ENCODE data around the gene BABAM2. TPM values are rescaled to one million over a fixed set of nuclear protein-coding genes. Genes with fewer than 3 reads are reported as not detected.

BABAM2 gene
- total RNA-seq, 1 donor, result 28.5 TPM

DNA sequence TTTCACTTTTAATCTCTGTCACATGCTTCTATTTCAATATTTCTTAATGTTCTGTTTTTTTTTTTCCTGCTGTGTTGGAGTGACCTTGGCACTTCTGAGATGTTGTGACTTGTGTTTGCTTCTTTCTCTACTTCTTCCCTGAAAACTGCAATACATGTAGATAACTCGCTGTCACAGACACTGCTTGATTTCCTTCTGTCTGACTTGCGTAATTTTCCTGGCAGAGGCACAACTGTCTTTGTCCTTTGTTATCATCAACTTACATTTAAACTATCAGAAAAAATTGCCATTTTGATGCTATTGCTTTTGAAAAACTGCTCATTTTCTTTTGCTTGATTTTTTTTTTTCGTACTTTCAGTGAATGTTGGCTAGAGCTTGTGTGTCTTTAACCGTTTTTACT is 69.0 kb downstream of the BABAM2 start:
- TF ChIP-seq, protein P1, sequence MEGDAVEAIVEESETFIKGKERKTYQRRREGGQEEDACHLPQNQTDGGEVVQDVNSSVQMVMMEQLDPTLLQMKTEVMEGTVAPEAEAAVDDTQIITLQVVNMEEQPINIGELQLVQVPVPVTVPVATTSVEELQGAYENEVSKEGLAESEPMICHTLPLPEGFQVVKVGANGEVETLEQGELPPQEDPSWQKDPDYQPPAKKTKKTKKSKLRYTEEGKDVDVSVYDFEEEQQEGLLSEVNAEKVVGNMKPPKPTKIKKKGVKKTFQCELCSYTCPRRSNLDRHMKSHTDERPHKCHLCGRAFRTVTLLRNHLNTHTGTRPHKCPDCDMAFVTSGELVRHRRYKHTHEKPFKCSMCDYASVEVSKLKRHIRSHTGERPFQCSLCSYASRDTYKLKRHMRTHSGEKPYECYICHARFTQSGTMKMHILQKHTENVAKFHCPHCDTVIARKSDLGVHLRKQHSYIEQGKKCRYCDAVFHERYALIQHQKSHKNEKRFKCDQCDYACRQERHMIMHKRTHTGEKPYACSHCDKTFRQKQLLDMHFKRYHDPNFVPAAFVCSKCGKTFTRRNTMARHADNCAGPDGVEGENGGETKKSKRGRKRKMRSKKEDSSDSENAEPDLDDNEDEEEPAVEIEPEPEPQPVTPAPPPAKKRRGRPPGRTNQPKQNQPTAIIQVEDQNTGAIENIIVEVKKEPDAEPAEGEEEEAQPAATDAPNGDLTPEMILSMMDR (IDR thresholded peaks at IDR 0.05; ENCODE audit: insufficient read depth, low read depth, low read length), result no peak
- peak; percentile 66 for DNase-seq (ENCODE audit: low read depth)
- no peak overlapping the region for H3K4me3 ChIP-seq (ENCODE audit: low read depth, low read length)

DNA sequence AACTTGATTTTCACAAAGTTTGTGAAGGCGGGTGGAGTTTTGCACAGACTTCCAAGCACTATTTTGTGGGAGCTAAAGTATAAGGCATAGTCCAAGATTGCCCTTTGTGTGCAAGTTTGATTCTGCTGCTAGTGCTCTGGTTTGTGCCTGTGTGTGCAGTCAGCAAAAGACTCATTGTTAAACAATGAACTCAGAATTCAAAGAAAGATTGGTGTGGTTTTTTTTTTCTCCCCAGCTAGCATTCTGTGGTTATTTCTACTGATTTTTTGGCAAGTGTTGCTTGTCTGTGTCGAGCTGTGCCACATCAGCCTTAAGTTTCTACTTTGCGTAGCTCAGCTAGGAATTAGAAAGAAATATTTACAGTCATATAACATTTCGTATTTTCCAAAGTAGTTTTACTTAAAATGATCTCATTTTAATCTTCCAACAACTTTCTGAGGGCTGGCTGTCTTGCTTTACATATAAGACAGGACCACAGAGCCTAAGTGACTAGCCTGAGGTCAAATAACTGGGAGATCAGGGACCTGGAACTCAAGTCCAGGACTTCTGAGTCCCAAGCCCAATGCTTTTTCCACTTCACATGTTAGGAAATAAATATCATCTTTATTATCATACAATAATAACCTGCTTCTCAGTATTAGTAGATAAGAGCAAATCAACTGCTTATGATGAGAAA is 69.8 kb downstream of the BABAM2 start:
- TF ChIP-seq, protein P1 (IDR thresholded peaks at IDR 0.05; ENCODE audit: insufficient read depth, low read depth, low read length), result no peak
- no peak overlapping the region for H3K4me3 ChIP-seq (ENCODE audit: low read depth, low read length)
- peak; percentile 78 for DNase-seq (ENCODE audit: low read depth)

DNA sequence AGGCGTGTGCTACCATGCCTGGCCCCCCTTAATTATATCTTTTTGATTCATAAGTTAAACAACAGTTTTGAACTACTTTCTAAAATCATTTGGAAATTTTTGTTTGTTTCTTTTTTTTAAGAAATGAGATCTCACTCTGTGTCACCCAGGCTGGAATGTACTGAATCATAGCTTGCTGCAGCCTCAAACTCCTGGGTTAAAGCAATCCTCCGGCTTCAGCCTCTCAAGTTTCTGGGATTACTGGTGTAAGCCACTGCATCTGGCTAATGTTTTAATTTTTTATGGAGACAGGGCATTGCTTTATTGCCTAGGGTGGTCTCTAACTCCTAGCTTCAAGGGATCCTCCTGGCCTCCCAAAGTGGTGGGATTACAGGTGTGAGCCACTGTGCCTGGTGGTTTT is 71.5 kb downstream of the BABAM2 start:
- TF ChIP-seq, protein P1 (IDR thresholded peaks at IDR 0.05; ENCODE audit: insufficient read depth, low read depth, low read length), result no peak
- DNase-seq (ENCODE audit: low read depth), result no peak
- H3K4me3 ChIP-seq (ENCODE audit: low read depth, low read length), result no peak overlapping the region

DNA sequence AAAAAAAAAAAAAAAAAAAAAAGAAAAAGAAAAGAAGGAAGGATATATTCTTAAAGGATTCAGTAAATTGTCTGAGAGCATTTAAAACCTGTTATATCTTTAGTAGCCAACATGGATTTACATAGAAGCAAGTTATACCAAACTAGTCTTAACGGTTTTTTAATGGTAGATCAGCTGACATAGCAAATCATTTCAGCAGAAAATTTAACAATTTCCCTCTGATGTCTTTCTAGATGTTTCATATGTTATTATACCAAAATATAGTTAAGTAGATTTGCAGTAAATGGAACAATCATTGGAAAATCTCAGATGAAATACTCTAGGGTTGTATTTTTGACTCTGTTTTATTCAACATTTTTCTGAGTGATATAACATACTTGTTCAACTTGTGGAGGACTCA is 72.9 kb downstream of the BABAM2 start:
- TF ChIP-seq, protein P1 (IDR thresholded peaks at IDR 0.05; ENCODE audit: insufficient read depth, low read depth, low read length), result no peak
- no peak for DNase-seq (ENCODE audit: low read depth)
- H3K4me3 ChIP-seq (ENCODE audit: low read depth, low read length), result no peak overlapping the region

DNA sequence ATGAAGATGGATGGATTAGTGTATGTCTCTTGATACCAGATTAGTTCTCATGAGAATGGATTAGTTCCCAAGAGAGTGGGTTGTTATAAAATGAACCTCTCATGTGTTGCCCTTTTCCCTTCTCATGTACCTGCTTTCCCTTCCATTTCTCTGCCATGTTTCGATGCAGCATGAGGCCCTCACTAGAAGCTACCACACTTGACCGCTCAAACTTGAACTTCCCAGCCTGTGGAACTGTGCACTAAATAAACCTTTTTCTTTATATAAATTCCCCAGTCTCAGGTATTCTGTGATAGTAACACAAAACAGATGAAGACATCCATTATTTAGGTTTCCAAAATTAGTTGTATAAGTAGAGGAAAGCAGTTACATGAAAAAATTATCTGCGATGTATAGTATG is 73.5 kb downstream of the BABAM2 start:
- TF ChIP-seq, protein P1 (IDR thresholded peaks at IDR 0.05; ENCODE audit: insufficient read depth, low read depth, low read length), result no peak
- no peak overlapping the region for H3K4me3 ChIP-seq (ENCODE audit: low read depth, low read length)
- no peak for DNase-seq (ENCODE audit: low read depth)

DNA sequence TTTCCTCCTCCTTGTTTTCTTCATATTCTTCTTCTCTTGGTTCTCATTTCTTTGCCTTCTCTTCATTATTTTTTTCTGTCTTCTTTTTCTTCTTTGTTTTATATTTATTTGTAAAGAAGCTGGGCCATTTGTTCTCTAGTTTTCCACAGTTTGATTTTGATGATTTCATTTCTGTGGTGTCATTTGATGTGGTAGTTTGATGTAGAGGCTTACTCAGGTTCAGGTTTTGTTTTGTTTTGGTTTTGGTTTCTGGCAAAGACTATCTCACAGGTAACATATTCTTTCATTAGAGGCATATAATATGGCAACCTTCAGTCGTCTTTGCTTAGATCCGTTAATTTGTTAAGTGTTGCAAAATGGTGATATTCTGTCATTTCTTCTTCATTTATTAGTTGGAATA is 75.3 kb downstream of the BABAM2 start:
- H3K4me3 ChIP-seq (ENCODE audit: low read depth, low read length), result no peak overlapping the region
- TF ChIP-seq, protein P1 (IDR thresholded peaks at IDR 0.05; ENCODE audit: insufficient read depth, low read depth, low read length), result no peak
- DNase-seq (ENCODE audit: low read depth), result no peak

DNA sequence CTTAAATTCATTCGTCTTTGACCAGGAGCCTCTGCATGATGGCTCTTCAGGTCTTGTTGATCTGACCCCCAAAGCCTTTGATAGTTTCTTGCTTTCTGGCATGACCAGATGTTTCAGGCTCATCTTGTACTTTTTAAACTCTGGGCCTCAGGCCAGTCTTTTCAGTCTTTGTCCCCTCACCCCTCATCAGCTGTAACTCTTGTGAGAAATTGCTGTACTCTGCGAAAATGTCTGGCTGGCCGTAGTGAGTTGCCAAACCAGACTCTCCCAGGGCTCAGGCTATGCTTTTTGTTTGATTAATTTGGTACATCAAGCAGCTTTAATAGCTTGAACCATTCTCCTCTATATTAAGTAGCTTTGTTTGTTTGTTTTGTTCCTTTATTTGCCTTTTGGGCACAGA is 75.9 kb downstream of the BABAM2 start:
- DNase-seq (ENCODE audit: low read depth), result peak; percentile 75
- TF ChIP-seq, protein P1 (IDR thresholded peaks at IDR 0.05; ENCODE audit: insufficient read depth, low read depth, low read length), result no peak
- H3K4me3 ChIP-seq (ENCODE audit: low read depth, low read length), result no peak overlapping the region
